SU-DHL-6 (cell line): ENCODE measurements around the gene REM1.
A peak's percentile ranks its signal among the peaks of the same experiment; 100 is the strongest.
"Not testable (repeated sequence)": the region's sequence is repeated elsewhere in the genome, so short reads cannot be mapped to it uniquely, and the experiment has no call there.

Experiments
- H2AFZ ChIP-seq: fragments of 200-600 bp; sonication (generic); 2 replicates; pipeline ENCODE4 v1.6.1; 2014; ENCODE audit warnings: low read depth, mild to moderate bottlenecking, moderate library complexity, mixed read lengths, antibody characterized with exemption, low read length; ENCODE audit not compliant: severe bottlenecking
- H3F3A ChIP-seq: fragments of 200-600 bp; shearing (Covaris generic); 2 replicates; pipeline ENCODE4 v1.6.0; 2016; ENCODE audit warnings: antibody characterized with exemption, mild to moderate bottlenecking; ENCODE audit not compliant: insufficient read depth
- H3K27ac ChIP-seq: fragments of 200-600 bp; sonication (generic); 2 replicates; pipeline ENCODE4 v1.5.1; 2016; ENCODE audit warnings: low read depth, mild to moderate bottlenecking, low read length, moderate library complexity, mixed read lengths
- H3K27me3 ChIP-seq: fragments of 200-600 bp; sonication (generic), shearing (Covaris generic); 2 replicates; pipeline ENCODE4 v1.6.0; 2014; ENCODE audit warnings: mild to moderate bottlenecking, low read length
- H3K36me3 ChIP-seq: fragments of 200-600 bp; sonication (generic); 2 replicates; pipeline ENCODE4 v1.6.1; 2014; ENCODE audit warnings: mild to moderate bottlenecking, low read length, mixed read lengths
- H3K4me2 ChIP-seq: fragments of 300-600, 200-600 bp; shearing (Covaris generic), sonication (generic); 2 replicates; pipeline ENCODE4 v1.6.0; 2014; ENCODE audit warnings: low read length, low read depth, mild to moderate bottlenecking; ENCODE audit not compliant: poor library complexity, severe bottlenecking
- H3K4me3 ChIP-seq: fragments of 200-600 bp; sonication (generic); 2 replicates; pipeline ENCODE4 v1.5.1; 2014; ENCODE audit warnings: antibody characterized with exemption, low read length, mild to moderate bottlenecking, mixed read lengths; ENCODE audit not compliant: insufficient read depth, poor library complexity, severe bottlenecking
- H3K79me2 ChIP-seq: fragments of 200-600 bp; sonication (generic); 2 replicates; pipeline ENCODE4 v1.6.1; 2014; ENCODE audit warnings: mild to moderate bottlenecking, low read length, moderate library complexity; ENCODE audit not compliant: insufficient read depth
- H3K9ac ChIP-seq: fragments of 200-600 bp; sonication (generic); 2 replicates; pipeline ENCODE4 v1.7.0; 2014; ENCODE audit warnings: mild to moderate bottlenecking, low read length
- H3K9me2 ChIP-seq: fragments of 200-600 bp; sonication (generic); replicated peaks from 2 replicates; pipeline ENCODE4 v1.6.1; 2014; ENCODE audit warnings: low read length; ENCODE audit not compliant: insufficient read depth
- H3K9me3 ChIP-seq: fragments of 200-600 bp; sonication (generic); 2 replicates; pipeline ENCODE4 v1.6.1; 2014; ENCODE audit warnings: low read length, mixed read lengths; ENCODE audit not compliant: insufficient read depth
- H4K20me1 ChIP-seq: fragments of 200-600 bp; sonication (generic); 2 replicates; pipeline ENCODE4 v1.6.1; 2014; ENCODE audit warnings: low read depth, mild to moderate bottlenecking, antibody characterized with exemption, low read length, moderate library complexity, mixed read lengths
- CTCF ChIP-seq: fragments of 200-600 bp; sonication (generic); IDR thresholded peaks from one replicate; pipeline ENCODE4 v1.5.1; 2017; ENCODE audit warnings: antibody characterized with exemption, mild to moderate bottlenecking, low read length, moderate library complexity; ENCODE audit not compliant: insufficient read depth, poor library complexity, severe bottlenecking
- EZH2phosphoT487 ChIP-seq: fragments of 200-600 bp; sonication (generic), shearing (Covaris generic); conservative IDR thresholded peaks from 2 replicates; pipeline ENCODE4 v1.6.1; 2018; ENCODE audit warnings: mild to moderate bottlenecking, antibody characterized with exemption, low read length, moderate library complexity, mixed read lengths

REM1 gene

GRCh38 chr20:31516166-31516565, 41.1 kb downstream of the REM1 start:
- TF ChIP-seq CTCF (no peak), EZH2phosphoT487 (no peak)
- peaks cover 59% of the 10 kb centered on the region for H3K79me2 ChIP-seq

GRCh38 chr20:31516651-31517050, 41.6 kb downstream of the REM1 start:
- no peaks in the 10 kb centered on the region for H3K9me3 ChIP-seq
- H3K4me3 ChIP-seq: no peak overlapping the region
- H3K4me2 ChIP-seq: peak overlapping the region; percentile 79
- no peak overlapping the region for H3K27ac ChIP-seq
- H3K36me3 ChIP-seq: no peaks in the 10 kb centered on the region
- peaks cover 63% of the 10 kb centered on the region for H3K79me2 ChIP-seq
- H3K9me2 ChIP-seq: no peaks in the 10 kb centered on the region
- H3K27me3 ChIP-seq: no peaks in the 10 kb centered on the region
- H3K9ac ChIP-seq: no peak overlapping the region
- TF ChIP-seq EZH2phosphoT487: no peak
- no peak for TF ChIP-seq CTCF
- no peaks in the 10 kb centered on the region for H4K20me1 ChIP-seq
- no peak overlapping the region for H2AFZ ChIP-seq
- no peaks in the 10 kb centered on the region for H3F3A ChIP-seq

More at GRCh38 chr20:31516166-31516565, 41.1 kb downstream of the REM1 start:
- no peaks in the 10 kb centered on the region for H3K27me3 ChIP-seq
- no peaks in the 10 kb centered on the region for H3F3A ChIP-seq
- no peak overlapping the region for H3K27ac ChIP-seq
- no peaks in the 10 kb centered on the region for H3K36me3 ChIP-seq
- H2AFZ ChIP-seq: no peak overlapping the region
- no peaks in the 10 kb centered on the region for H3K9me3 ChIP-seq
- no peak overlapping the region for H3K4me3 ChIP-seq
- H3K9me2 ChIP-seq: no peaks in the 10 kb centered on the region
- no peaks in the 10 kb centered on the region for H4K20me1 ChIP-seq
- H3K4me2 ChIP-seq: peak overlapping the region; percentile 79
- 0 out of 2 replicates have a peak overlapping the region, but pooled peaks have one; percentile 86 for H3K9ac ChIP-seq

GRCh38 chr20:31517373-31517772, 42.3 kb downstream of the REM1 start:
- Histone ChIP-seq H3F3A (no peaks in the 10 kb centered on the region), H3K9me2 (no peaks in the 10 kb centered on the region), H3K4me3 (no peak overlapping the region), H3K9ac (no peak overlapping the region), H3K79me2 (peaks cover 69% of the 10 kb centered on the region), H3K4me2 (peak overlapping the region; percentile 79), H3K27ac (no peak overlapping the region), H3K9me3 (no peaks in the 10 kb centered on the region), H4K20me1 (no peaks in the 10 kb centered on the region), H3K27me3 (no peaks in the 10 kb centered on the region), H2AFZ (no peak overlapping the region), H3K36me3 (no peaks in the 10 kb centered on the region)
- TF ChIP-seq EZH2phosphoT487 (no peak), CTCF (no peak)

- H4K20me1 ChIP-seq, H3K4me3 ChIP-seq, H3K9me2 ChIP-seq, H3K9ac ChIP-seq, H3K4me2 ChIP-seq, H3K27me3 ChIP-seq, H3K36me3 ChIP-seq, H2AFZ ChIP-seq, H3K9me3 ChIP-seq, H3F3A ChIP-seq, H3K27ac ChIP-seq: not testable (repeated sequence)
- peaks cover 70% of the 10 kb centered on the region for H3K79me2 ChIP-seq
Measured at GRCh38 chr20:31521267-31521666, 46.2 kb downstream of the REM1 start.
